K562 (cell line): ENCODE results near the gene COQ3.

Experiments used
- DACH1 ChIP-seq: fragments of 450-650 bp; IDR thresholded peaks from 2 replicates; pipeline ENCODE4 v1.6.1; 2018; ENCODE audit not compliant: partially characterized antibody
- TCFL5 ChIP-seq: fragments of 250-450 bp; sonication (Bioruptor Pico); conservative IDR thresholded peaks from 2 replicates; pipeline ENCODE4 v1.6.1; 2021; ENCODE audit warnings: mild to moderate bottlenecking, moderate library complexity, matching md5 sums

- TF ChIP-seq TCFL5 (CRISPR knock-in tag) (no peak), DACH1 (no peak)
These were observed 47.4 kb downstream of the COQ3 start for GRCh38 chr6:99346595-99346994.
